Endothelial cell of umbilical vein (primary cell): ENCODE results near the gene SLC35D1. TPM values are rescaled to one million over a fixed set of nuclear protein-coding genes. Genes with fewer than 3 reads are reported as not detected.
A peak's percentile ranks its signal among the peaks of the same experiment; 100 is the strongest.

Experiments
- BruUV-seq: library from RNA; stranded (reverse); fragments of 400-500 nt; replicated peaks from 2 replicates; lab custom pipeline; 2021; lab: Mats Ljungman, UMichigan
- CTCF ChIA-PET: fragments of 300-600, 350-600 bp; sonication (Branson Sonifier 250); formaldehyde crosslinking; loops from one replicate; lab custom pipeline; 2021; ENCODE audit warnings: antibody characterized with exemption, inconsistent platforms; lab: Charles Lee
- POLR2A ChIA-PET: fragments of 300-600, 350-600 bp; sonication (Branson Sonifier 250); formaldehyde crosslinking; loops from one replicate; lab custom pipeline; 2021; ENCODE audit warnings: antibody characterized with exemption, inconsistent platforms; lab: Charles Lee
- DNase-seq: peaks from one replicate; pipeline ENCODE4 v3.0.0-alpha.2; 2011; ENCODE audit warnings: low read depth, low spot score
- FAIRE-seq: peaks from 2 replicates; lab custom pipeline; 2011; peaks lifted over from hg19 to GRCh38; lab: Jason Lieb, UNC
- H2AFZ ChIP-seq: 2 replicates; pipeline ENCODE4 v1.6.0; 2012; ENCODE audit warnings: low read depth, low read length, control low read depth, inconsistent platforms
- H3K27ac ChIP-seq: 2 replicates; pipeline ENCODE4 v1.5.1; 2011; ENCODE audit warnings: low read depth, mild to moderate bottlenecking, control low read depth, low read length, moderate library complexity; ENCODE audit not compliant: insufficient read depth
- H3K27me3 ChIP-seq, 2 experiments: 2 replicates each; pipeline versions ENCODE4 v1.6.0 to v1.6.1; 2011; ENCODE audit warnings: low read length in 2 of 2, mixed read lengths in 1 of 2; ENCODE audit not compliant: control insufficient read depth in 2 of 2, insufficient read depth in 2 of 2
- H3K36me3 ChIP-seq, 2 experiments: 2 replicates in 1 of 2; 3 replicates in 1 of 2; pipeline ENCODE4 v1.5.1; 2011; ENCODE audit warnings: low read length in 2 of 2, mild to moderate bottlenecking in 1 of 2, moderate library complexity in 1 of 2; ENCODE audit not compliant: control insufficient read depth in 2 of 2, insufficient read depth in 2 of 2; ENCODE audit errors: extremely low read depth in 1 of 2
- H3K4me1 ChIP-seq: 3 replicates; pipeline ENCODE4 v1.5.1; 2011; ENCODE audit warnings: mild to moderate bottlenecking, low read length; ENCODE audit not compliant: control insufficient read depth, insufficient read depth; ENCODE audit errors: extremely low read depth
- H3K4me2 ChIP-seq: 2 replicates; pipeline ENCODE4 v1.6.1; 2011; ENCODE audit warnings: low read length, control low read depth, mixed read lengths; ENCODE audit not compliant: insufficient read depth
- H3K4me3 ChIP-seq, 3 experiments: fragments of 200-600 bp in 1 of 3; sonication (generic), shearing (Covaris generic) in 1 of 3; replicated peaks in 1 of 3; 2 replicates each; pipeline ENCODE4 v1.5.1; 2011 to 2016; ENCODE audit warnings: control low read depth in 3 of 3, low read length in 3 of 3, mild to moderate bottlenecking in 2 of 3, inconsistent platforms in 1 of 3, low read depth in 1 of 3, moderate library complexity in 1 of 3; ENCODE audit not compliant: insufficient read depth in 1 of 3
- H3K79me2 ChIP-seq: 2 replicates; pipeline ENCODE4 v1.6.0; 2012; ENCODE audit warnings: low read length, inconsistent platforms; ENCODE audit not compliant: control insufficient read depth, insufficient read depth
- H3K9ac ChIP-seq: replicated peaks from 2 replicates; pipeline ENCODE3; 2011; ENCODE audit warnings: low read length, control low read depth; ENCODE audit not compliant: insufficient read depth; ENCODE audit errors: extremely low read depth
- H3K9me1 ChIP-seq: replicated peaks from 3 replicates; pipeline ENCODE4 v1.6.0; 2011; ENCODE audit warnings: mild to moderate bottlenecking, low read length; ENCODE audit not compliant: control insufficient read depth, insufficient read depth; ENCODE audit errors: extremely low read depth
- H3K9me3 ChIP-seq: replicated peaks from 2 replicates; pipeline ENCODE4 v1.5.1; 2012; ENCODE audit warnings: low read length, inconsistent platforms; ENCODE audit not compliant: control insufficient read depth, insufficient read depth
- H4K20me1 ChIP-seq: replicated peaks from 2 replicates; pipeline ENCODE3; 2011; ENCODE audit warnings: mild to moderate bottlenecking, low read length; ENCODE audit not compliant: control insufficient read depth, insufficient read depth; ENCODE audit errors: extremely low read depth
- EZH2 ChIP-seq: IDR thresholded peaks from 2 replicates; pipeline ENCODE4 v1.6.1; 2012; ENCODE audit warnings: borderline replicate concordance, low read depth, mild to moderate bottlenecking, moderate library complexity, low read length, inconsistent platforms; ENCODE audit not compliant: severe bottlenecking
- FOS ChIP-seq: IDR thresholded peaks from 2 replicates; pipeline ENCODE4 v1.6.1; 2011; ENCODE audit warnings: mild to moderate bottlenecking, low read length, moderate library complexity, borderline replicate concordance; ENCODE audit not compliant: insufficient read depth
- GATA2 ChIP-seq: IDR thresholded peaks from 2 replicates; pipeline ENCODE4 v1.7.0; 2011; ENCODE audit warnings: low read depth, mild to moderate bottlenecking, moderate library complexity, mixed read lengths, low read length; ENCODE audit not compliant: insufficient read length, insufficient read depth
- JUN ChIP-seq: IDR thresholded peaks from 2 replicates; pipeline ENCODE4 v1.6.1; 2011; ENCODE audit warnings: borderline replicate concordance, low read depth; ENCODE audit not compliant: insufficient read length, insufficient read depth
- MYC ChIP-seq: IDR thresholded peaks from one replicate; pipeline ENCODE4 v1.6.1; 2011; ENCODE audit warnings: mild to moderate bottlenecking, low read depth, low read length
- POLR2A ChIP-seq: IDR thresholded peaks from 2 replicates; pipeline ENCODE4 v1.6.1; 2012; ENCODE audit warnings: low read depth, mild to moderate bottlenecking, control low read depth, low read length
- POLR2AphosphoS5 ChIP-seq: IDR thresholded peaks from 2 replicates; pipeline ENCODE4 v1.6.1; 2012; ENCODE audit warnings: low read depth, mild to moderate bottlenecking, control low read depth, low read length, moderate library complexity; ENCODE audit not compliant: insufficient read depth
- dilution Hi-C: fragments of 300-500 bp; cut with MboI; formaldehyde crosslinking; loops from one replicate; pipeline ENCODE4 v1.15.0; 2019; ENCODE audit warnings: low sequenced_read_pairs; ENCODE audit not compliant: extremely low pct_ligation_motif_present
- intact Hi-C: fragments of 100-400 bp; cut with micrococcal nuclease; formaldehyde crosslinking; loops from one replicate; pipeline ENCODE4 v1.10.0; 2022
- polyA plus RNA-seq, 4 experiments: library from polyadenylated mRNA; depleted of rRNA in 3 of 4; stranded (reverse) in 3 of 4; unstranded in 1 of 4; fragments of >200 nt; gene quantifications; 2 replicates each; pipeline versions ENCODE4 v1.2.1 to v1.2.3, GENCODE V29; 2011 to 2012; ENCODE audit warnings: missing spikeins in 1 of 4
- total RNA-seq: library from RNA; stranded (reverse); gene quantifications from 2 replicates; pipeline ENCODE4 v1.2.3, GENCODE V29; 2021
- TF ChIP-seq, protein P1 (sequence below): IDR thresholded peaks from 2 replicates; pipeline ENCODE4 v1.6.1; 2011; ENCODE audit not compliant: insufficient read depth, insufficient read length
- TF ChIP-seq, protein P2 (sequence below), 2 donors: IDR thresholded peaks; 1 replicate in 1 of 2; 2 replicates in 1 of 2; pipeline ENCODE4 v1.5.1; 2011; ENCODE audit warnings: low read length in 2 of 2, mild to moderate bottlenecking in 2 of 2, moderate library complexity in 2 of 2, control low read depth in 1 of 2, inconsistent platforms in 1 of 2, low read depth in 1 of 2; ENCODE audit not compliant: insufficient read depth in 1 of 2; ENCODE audit errors: extremely low read depth in 1 of 2

SLC35D1 gene
- total and polyA plus RNA-seq, 2 donors (not counting 3 experiments of a cell fraction or from before 2014, with no cell fraction given), result 3.5 to 6.6 TPM

DNA sequence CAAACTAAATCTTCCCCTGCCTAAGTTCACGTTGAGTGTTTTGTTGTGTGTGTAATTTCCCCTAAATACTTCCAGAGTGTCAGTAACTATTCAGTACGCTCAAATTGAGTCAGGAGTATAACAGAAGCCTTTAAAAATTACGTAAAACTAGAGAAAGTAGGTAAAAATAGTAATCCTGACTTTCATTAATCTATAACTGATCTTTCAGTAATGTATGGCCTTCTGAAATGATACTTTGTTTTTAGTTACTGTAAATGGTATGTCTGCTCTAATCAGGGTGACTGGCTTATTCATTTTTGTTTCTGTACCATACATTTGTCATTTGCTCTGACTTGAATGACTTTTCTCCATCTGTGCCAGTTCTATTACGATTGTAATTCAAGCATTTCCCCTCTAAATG is 99.7 kb downstream of the SLC35D1 start:
- FAIRE-seq (no peak), DNase-seq (no peak)
- H3K4me2 ChIP-seq, result no peak overlapping the region
- intact Hi-C loops (loop anchor here (2.0 kb wide), 1 partner anchor 23 kb away; no protein-coding TSS in a partner anchor), dilution Hi-C loops (no loop called here)
- H3K9ac ChIP-seq, result no peak overlapping the region
- BruUV-seq, result no TSS peak
- H3K4me1 ChIP-seq, result peaks cover 12% of the 10 kb centered on the region
- H3K9me3 ChIP-seq, result no peaks in the 10 kb centered on the region
- peak overlapping the region; percentile 27 for H3K27ac ChIP-seq
- H3K9me1 ChIP-seq, result no peaks in the 10 kb centered on the region
- no peak overlapping the region for H2AFZ ChIP-seq
- ChIA-PET POLR2A (no interaction called here), CTCF (interaction anchor here (1.7 kb wide), 1 partner anchor 10 kb away, joined by 5 read pairs; no protein-coding TSS in a partner anchor)
- no peak for TF ChIP-seq GATA2
- TF ChIP-seq, protein P1, sequence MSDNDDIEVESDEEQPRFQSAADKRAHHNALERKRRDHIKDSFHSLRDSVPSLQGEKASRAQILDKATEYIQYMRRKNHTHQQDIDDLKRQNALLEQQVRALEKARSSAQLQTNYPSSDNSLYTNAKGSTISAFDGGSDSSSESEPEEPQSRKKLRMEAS, result no peak
- TF ChIP-seq, protein P2, sequence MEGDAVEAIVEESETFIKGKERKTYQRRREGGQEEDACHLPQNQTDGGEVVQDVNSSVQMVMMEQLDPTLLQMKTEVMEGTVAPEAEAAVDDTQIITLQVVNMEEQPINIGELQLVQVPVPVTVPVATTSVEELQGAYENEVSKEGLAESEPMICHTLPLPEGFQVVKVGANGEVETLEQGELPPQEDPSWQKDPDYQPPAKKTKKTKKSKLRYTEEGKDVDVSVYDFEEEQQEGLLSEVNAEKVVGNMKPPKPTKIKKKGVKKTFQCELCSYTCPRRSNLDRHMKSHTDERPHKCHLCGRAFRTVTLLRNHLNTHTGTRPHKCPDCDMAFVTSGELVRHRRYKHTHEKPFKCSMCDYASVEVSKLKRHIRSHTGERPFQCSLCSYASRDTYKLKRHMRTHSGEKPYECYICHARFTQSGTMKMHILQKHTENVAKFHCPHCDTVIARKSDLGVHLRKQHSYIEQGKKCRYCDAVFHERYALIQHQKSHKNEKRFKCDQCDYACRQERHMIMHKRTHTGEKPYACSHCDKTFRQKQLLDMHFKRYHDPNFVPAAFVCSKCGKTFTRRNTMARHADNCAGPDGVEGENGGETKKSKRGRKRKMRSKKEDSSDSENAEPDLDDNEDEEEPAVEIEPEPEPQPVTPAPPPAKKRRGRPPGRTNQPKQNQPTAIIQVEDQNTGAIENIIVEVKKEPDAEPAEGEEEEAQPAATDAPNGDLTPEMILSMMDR (IDR thresholded peaks at IDR 0.05; ENCODE audit: extremely low read depth in 1 of 2, insufficient read depth in 1 of 2, low read depth in 1 of 2, low read length in 2 of 2), result no peak
- TF ChIP-seq JUN, result no peak
- no peak for TF ChIP-seq POLR2A
- no peak for TF ChIP-seq POLR2AphosphoS5
- no peak for TF ChIP-seq FOS
- no peak for TF ChIP-seq EZH2
- TF ChIP-seq MYC, result no peak
- peaks cover 10% of the 10 kb centered on the region for H4K20me1 ChIP-seq
- peaks cover 57% of the 10 kb centered on the region for H3K79me2 ChIP-seq
- no peaks in the 10 kb centered on the region for H3K27me3 ChIP-seq
- no peak overlapping the region for H3K4me3 ChIP-seq
- peaks cover 3 to 16% of the 10 kb centered on the region in 2 experiments for H3K36me3 ChIP-seq
